GM18499 (cell line): ENCODE data around the gene FDX2.
"Not testable (repeated sequence)": the region's sequence is repeated elsewhere in the genome, so short reads cannot be mapped to it uniquely, and the experiment has no call there.

Experiments
- ATAC-seq: cut with Tn5 transposase; IDR thresholded peaks from one replicate; pipeline ENCODE4 v1.9.1; 2021; ENCODE audit warnings: moderate number of reproducible peaks; ENCODE audit not compliant: insufficient read depth, unreplicated experiment

The FDX2 gene

GRCh38 chr19:10286803-10287737, 28.7 kb downstream of the FDX2 start, which contains the start of gene ICAM4:
Gene ICAM4 (plus strand): TSS chr19:10286955. CDS start chr19:10287013, 58 bp downstream.
- ATAC-seq, result no peak

- no peak for ATAC-seq
Measured at GRCh38 chr19:10285393-10285792, 30.4 kb downstream of the FDX2 start.

GRCh38 chr19:10284960-10285278, 30.9 kb downstream of the FDX2 start:
- no peak for ATAC-seq

GRCh38 chr19:10284065-10284959, 31.5 kb downstream of the FDX2 start:
- ATAC-seq, result no peak

- no peak for ATAC-seq
Measured at GRCh38 chr19:10283301-10284064, 32.3 kb downstream of the FDX2 start.

GRCh38 chr19:10282043-10282442, 33.8 kb downstream of the FDX2 start:
- not testable (repeated sequence) for ATAC-seq

GRCh38 chr19:10279737-10280442, 35.9 kb downstream of the FDX2 start:
- ATAC-seq, result no peak

GRCh38 chr19:10278935-10279334, 36.9 kb downstream of the FDX2 start:
- ATAC-seq, result no peak

GRCh38 chr19:10277795-10278589, 37.8 kb downstream of the FDX2 start:
- no peak for ATAC-seq

- ATAC-seq, result no peak
Measured at GRCh38 chr19:10274589-10274988, 41.2 kb downstream of the FDX2 start.

GRCh38 chr19:10271543-10272086, 44.2 kb downstream of the FDX2 start:
- ATAC-seq, result no peak

GRCh38 chr19:10270616-10271394, 45.0 kb downstream of the FDX2 start, which contains the start of gene ICAM1:
Gene ICAM1 (plus strand): TSS chr19:10271120. CDS start chr19:10271160, 40 bp downstream.
- no peak for ATAC-seq

GRCh38 chr19:10270180-10270615, 45.6 kb downstream of the FDX2 start:
- ATAC-seq, result no peak

GRCh38 chr19:10269333-10270179, 46.3 kb downstream of the FDX2 start:
- no peak for ATAC-seq

GRCh38 chr19:10268071-10268470, 47.7 kb downstream of the FDX2 start:
- ATAC-seq, result no peak

- no peak for ATAC-seq
Measured at GRCh38 chr19:10266706-10267105, 49.1 kb downstream of the FDX2 start.

GRCh38 chr19:10262771-10263170, 53.0 kb downstream of the FDX2 start:
- ATAC-seq, result no peak
